Measurements from ENCODE around the gene RPS21. TPM values are rescaled to one million over a fixed set of nuclear protein-coding genes. Genes with fewer than 3 reads are reported as not detected.

Gene RPS21
- total and polyA plus RNA-seq, 9 of the 15 experiments (the other 6 are each of a cell fraction or from before 2014, with no cell fraction given) = 1,380 to 5,647 (median 3,091) TPM

DNA sequence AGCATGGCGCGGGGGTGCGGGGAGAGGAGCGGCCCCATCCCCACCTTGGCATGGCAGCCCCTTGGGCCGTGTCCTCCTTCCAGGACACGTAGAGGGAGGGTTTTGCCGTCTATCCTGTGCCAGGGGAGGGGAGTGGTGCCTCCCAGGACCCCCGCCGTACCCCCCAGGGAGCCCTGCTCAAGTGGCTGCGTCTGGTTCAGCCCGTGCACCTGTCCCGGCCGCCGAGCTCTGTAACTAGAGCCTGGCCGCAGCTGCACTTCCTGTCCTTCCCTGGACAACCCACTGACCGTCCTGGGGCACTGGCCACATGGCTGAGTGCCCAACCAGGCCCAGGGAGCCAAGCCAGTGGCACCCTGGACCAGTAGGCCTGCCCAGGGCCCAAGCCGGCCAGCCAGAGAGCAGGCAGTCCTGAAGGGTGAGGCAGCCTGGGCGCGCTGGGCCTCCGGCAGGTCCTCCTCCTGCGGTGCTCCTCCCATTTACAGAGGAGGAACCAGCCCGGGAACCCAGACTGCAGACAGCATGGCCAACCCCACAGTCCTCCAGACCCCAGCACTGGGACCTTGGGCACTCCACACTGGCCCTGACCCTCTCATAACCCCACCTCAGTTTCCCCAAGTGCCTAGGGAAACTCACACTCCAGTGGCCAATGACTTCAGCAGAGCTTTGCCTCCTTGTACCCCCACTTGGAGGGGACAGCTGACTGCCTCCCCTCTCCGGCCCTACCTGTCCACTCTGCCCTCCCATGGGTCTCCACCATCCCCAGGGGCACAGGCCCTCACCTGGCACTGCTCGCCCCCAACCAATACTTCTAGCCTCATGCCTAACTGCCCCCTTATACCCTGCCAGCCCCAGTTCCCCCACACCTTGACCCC, 28.5 kb upstream of the RPS21 start (continued):
- TF ChIP-seq, protein P1, sequence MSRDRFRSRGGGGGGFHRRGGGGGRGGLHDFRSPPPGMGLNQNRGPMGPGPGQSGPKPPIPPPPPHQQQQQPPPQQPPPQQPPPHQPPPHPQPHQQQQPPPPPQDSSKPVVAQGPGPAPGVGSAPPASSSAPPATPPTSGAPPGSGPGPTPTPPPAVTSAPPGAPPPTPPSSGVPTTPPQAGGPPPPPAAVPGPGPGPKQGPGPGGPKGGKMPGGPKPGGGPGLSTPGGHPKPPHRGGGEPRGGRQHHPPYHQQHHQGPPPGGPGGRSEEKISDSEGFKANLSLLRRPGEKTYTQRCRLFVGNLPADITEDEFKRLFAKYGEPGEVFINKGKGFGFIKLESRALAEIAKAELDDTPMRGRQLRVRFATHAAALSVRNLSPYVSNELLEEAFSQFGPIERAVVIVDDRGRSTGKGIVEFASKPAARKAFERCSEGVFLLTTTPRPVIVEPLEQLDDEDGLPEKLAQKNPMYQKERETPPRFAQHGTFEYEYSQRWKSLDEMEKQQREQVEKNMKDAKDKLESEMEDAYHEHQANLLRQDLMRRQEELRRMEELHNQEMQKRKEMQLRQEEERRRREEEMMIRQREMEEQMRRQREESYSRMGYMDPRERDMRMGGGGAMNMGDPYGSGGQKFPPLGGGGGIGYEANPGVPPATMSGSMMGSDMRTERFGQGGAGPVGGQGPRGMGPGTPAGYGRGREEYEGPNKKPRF (IDR thresholded peaks at IDR 0.05; ENCODE audit: low read depth, low read length) = no peak
- TF ChIP-seq ZFX (CRISPR knock-in tag; IDR thresholded peaks at IDR 0.05) (peak; percentile 51), DACH1 (IDR thresholded peaks at IDR 0.05; ENCODE audit: partially characterized antibody) (no peak), ETV1 (tag; conservative IDR thresholded peaks at IDR 0.05; ENCODE audit: low read depth) (0 out of 2 replicates have a peak, but pooled peaks have one; percentile 23), RBBP5 (IDR thresholded peaks at IDR 0.05; ENCODE audit: borderline replicate concordance, insufficient read depth, low read length, poor library complexity, severe bottlenecking) (peak; percentile 20), ZNF778 (CRISPR knock-in tag; IDR thresholded peaks at IDR 0.05) (no peak), HDAC3 (IDR thresholded peaks at IDR 0.05; ENCODE audit: borderline replicate concordance, partially characterized antibody) (no peak), ZNF12 (CRISPR knock-in tag; IDR thresholded peaks at IDR 0.05) (0 out of 2 replicates have a peak, but pooled peaks have one; percentile 12), ZNF668 (CRISPR knock-in tag; IDR thresholded peaks at IDR 0.05) (no peak), TOE1 (IDR thresholded peaks at IDR 0.05; ENCODE audit: borderline replicate concordance) (no peak), TOE1 (CRISPR knock-in tag; IDR thresholded peaks at IDR 0.05; ENCODE audit: borderline replicate concordance, low read depth) (no peak), FOXK1 (CRISPR knock-in tag; IDR thresholded peaks at IDR 0.05; ENCODE audit: borderline replicate concordance) (no peak)
- TF ChIP-seq, protein P2, sequence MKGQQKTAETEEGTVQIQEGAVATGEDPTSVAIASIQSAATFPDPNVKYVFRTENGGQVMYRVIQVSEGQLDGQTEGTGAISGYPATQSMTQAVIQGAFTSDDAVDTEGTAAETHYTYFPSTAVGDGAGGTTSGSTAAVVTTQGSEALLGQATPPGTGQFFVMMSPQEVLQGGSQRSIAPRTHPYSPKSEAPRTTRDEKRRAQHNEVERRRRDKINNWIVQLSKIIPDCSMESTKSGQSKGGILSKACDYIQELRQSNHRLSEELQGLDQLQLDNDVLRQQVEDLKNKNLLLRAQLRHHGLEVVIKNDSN (CRISPR knock-in tag; IDR thresholded peaks at IDR 0.05) = no peak
- TF ChIP-seq, protein P3, sequence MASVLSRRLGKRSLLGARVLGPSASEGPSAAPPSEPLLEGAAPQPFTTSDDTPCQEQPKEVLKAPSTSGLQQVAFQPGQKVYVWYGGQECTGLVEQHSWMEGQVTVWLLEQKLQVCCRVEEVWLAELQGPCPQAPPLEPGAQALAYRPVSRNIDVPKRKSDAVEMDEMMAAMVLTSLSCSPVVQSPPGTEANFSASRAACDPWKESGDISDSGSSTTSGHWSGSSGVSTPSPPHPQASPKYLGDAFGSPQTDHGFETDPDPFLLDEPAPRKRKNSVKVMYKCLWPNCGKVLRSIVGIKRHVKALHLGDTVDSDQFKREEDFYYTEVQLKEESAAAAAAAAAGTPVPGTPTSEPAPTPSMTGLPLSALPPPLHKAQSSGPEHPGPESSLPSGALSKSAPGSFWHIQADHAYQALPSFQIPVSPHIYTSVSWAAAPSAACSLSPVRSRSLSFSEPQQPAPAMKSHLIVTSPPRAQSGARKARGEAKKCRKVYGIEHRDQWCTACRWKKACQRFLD (CRISPR knock-in tag; IDR thresholded peaks at IDR 0.05) = no peak
- TF ChIP-seq, protein P4, sequence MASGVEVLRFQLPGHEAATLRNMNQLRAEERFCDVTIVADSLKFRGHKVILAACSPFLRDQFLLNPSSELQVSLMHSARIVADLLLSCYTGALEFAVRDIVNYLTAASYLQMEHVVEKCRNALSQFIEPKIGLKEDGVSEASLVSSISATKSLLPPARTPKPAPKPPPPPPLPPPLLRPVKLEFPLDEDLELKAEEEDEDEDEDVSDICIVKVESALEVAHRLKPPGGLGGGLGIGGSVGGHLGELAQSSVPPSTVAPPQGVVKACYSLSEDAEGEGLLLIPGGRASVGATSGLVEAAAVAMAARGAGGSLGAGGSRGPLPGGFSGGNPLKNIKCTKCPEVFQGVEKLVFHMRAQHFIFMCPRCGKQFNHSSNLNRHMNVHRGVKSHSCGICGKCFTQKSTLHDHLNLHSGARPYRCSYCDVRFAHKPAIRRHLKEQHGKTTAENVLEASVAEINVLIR (CRISPR knock-in tag; IDR thresholded peaks at IDR 0.05) = no peak
- TF ChIP-seq, protein P5, sequence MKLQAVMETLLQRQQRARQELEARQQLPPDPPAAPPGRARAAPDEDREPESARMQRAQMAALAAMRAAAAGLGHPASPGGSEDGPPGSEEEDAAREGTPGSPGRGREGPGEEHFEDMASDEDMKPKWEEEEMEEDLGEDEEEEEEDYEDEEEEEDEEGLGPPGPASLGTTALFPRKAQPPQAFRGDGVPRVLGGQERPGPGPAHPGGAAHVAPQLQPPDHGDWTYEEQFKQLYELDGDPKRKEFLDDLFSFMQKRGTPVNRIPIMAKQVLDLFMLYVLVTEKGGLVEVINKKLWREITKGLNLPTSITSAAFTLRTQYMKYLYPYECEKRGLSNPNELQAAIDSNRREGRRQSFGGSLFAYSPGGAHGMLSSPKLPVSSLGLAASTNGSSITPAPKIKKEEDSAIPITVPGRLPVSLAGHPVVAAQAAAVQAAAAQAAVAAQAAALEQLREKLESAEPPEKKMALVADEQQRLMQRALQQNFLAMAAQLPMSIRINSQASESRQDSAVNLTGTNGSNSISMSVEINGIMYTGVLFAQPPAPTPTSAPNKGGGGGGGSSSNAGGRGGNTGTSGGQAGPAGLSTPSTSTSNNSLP (IDR thresholded peaks at IDR 0.05; ENCODE audit: borderline replicate concordance, low read depth, low read length) = no peak
- TF ChIP-seq, protein P6, sequence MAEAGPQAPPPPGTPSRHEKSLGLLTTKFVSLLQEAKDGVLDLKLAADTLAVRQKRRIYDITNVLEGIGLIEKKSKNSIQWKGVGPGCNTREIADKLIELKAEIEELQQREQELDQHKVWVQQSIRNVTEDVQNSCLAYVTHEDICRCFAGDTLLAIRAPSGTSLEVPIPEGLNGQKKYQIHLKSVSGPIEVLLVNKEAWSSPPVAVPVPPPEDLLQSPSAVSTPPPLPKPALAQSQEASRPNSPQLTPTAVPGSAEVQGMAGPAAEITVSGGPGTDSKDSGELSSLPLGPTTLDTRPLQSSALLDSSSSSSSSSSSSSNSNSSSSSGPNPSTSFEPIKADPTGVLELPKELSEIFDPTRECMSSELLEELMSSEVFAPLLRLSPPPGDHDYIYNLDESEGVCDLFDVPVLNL (CRISPR knock-in tag; IDR thresholded peaks at IDR 0.05; ENCODE audit: low read depth) = no peak
